Measurements from ENCODE around the gene DNALI1.
"Not testable (repeated sequence)": the region's sequence is repeated elsewhere in the genome, so short reads cannot be mapped to it uniquely, and the experiment has no call there.

DNALI1 gene

DNA sequence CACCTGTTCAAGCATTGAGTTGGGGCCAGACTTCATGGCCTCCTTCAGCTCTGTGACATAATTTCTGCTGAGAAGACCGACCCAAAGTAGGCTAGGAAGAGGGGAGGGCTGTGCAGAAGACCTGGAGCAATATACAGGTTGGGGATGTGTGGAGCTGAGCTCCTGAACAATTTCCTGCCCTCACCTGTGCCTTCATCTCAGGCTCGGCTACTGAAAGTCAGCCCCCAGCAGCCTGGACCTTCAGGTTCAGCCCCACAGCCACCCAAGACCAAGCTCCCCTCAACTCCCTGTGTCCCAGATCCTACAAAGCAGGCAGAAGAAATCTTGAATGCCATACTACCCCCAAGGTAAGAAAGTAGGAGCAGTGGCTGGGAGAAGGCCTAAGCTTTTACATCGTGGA is 662 bp downstream of the DNALI1 start:
- no peak for DNase-seq

DNA sequence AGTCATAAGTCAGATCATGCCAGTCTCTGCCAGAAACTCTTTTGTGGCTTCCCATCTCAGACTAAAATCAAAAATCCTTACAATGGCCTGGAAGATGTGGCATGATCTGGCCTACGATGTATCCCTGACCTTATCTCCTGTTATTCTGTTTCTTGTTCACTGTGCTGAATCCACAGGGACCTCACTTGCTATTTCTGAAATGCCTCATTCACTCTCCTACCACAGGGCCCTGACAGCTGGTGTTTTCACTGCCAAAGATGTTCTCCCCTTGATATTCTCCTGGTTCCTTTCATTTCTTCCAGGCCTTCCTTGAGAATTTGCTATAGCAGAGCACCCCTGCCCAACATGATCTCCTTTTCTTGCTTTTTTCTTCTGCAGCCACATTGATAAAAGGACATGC is 1.7 kb downstream of the DNALI1 start:
- DNase-seq, result no peak

DNA sequence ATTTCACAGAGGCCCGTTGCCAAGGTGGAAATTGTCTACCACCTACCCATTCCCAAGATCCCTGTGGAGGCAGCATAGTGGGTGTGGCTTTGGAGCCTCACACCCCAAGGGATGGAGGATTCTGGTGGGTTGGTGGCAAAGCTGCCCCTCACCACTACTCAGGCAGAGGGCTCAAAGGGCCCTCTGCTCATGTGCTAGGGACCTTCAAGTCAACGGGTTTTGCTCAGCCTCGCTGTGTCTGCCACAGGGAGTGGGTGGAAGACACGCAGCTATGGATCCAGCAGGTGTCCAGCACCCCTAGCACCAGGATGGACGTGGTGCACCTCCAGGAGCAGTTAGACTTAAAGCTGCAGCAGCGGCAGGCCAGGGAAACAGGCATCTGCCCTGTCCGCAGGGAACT is 2.3 kb downstream of the DNALI1 start:
- no peak for DNase-seq

DNA sequence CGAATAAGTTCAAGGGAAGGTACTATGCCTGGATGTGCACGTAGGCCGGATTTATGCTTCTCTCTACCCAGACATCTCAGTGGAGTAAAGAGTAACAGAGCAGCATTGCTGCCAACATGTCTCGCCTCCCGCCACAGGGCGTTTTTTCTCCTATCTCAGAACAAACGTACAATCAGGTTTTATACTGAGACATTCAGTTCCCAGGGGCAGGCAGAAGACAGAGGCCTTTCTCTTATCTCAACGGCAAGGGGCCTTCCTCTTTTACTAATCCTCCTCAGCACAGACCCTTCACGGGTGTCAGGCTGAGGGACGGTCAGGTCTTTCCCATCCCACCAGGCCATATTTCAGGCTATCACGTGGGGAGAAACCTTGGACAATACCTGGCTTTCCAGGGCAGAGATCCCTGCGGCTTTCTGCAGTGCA is 3.2 kb downstream of the DNALI1 start:
- not testable (repeated sequence) for DNase-seq

DNA sequence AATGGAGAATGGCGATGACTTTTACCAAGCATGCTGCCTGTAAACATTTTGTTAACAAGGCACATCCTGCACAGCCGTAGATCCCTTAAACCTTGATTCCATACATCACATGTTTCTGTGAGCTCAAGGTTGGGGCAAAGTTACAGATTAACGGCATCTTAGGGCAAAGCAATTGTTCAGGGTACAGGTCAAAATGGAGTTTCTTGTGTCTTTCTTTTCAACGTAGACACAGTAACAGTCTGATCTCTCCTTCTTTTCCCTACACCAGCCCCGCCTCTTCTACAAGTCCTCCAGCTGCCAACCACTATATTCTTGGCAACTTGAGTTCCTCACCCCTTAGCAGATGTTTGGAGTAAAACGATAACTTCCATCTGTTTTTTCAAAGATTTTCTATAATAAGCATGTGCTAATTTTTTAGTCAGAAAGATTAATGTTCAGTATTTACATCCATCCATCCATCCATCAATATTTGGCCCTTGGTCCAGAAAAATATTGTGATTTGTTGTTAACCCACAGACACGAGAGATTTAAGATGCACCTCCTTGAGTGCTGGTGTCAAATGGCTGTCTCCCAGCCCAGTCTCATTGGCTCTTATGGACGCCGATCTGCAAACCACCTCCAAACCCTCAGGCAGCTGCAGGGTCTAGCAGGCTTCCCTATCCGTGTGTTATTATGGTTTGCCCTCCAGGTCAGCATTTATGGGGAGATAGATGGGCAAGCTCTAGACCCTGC is 3.8 kb downstream of the DNALI1 start:
- DNase-seq, result no peak

DNA sequence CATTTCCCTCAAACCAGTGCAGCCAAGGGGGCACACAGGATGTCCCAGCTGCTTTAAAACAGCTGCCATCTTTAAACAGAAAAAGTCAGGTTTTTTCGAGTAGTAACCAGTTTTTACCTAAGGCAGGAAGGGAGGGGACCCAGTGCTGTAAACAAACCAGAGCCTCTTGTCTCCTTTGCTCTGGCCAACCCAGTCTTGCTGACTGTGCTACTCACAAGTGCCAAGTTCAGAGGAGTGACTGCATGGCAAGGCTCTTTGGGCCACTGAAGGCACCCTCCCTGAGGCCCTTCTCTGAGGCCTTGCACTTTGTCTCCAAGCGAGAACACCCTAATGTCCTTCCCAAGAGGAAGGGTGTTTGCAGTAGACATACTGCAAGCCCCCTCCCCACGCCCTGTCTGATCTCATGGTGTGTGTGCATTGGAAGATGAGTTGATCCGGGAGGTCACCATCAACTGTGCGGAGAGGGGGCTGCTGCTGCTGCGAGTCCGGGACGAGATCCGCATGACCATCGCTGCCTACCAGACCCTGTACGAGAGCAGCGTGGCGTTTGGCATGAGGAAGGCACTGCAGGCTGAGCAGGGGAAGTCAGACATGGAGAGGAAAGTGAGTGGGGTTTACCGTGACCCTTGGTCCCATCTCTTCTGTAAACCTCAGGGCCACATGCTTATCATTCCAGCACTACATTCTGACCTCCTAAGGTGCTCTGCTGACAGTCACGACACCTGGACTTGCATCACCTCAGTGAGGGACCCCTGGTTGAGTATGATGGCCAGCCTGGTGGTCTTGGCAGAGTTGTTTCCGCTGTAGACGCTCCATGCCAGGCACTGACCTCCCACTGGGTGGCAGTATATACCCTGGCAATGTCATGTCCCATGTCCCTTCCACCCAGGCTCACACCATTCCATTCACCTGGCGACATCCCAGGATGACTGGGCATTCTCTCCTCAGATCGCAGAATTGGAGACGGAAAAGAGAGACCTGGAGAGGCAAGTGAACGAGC is 4.7 kb downstream of the DNALI1 start:
- DNase-seq, result no peak

DNA sequence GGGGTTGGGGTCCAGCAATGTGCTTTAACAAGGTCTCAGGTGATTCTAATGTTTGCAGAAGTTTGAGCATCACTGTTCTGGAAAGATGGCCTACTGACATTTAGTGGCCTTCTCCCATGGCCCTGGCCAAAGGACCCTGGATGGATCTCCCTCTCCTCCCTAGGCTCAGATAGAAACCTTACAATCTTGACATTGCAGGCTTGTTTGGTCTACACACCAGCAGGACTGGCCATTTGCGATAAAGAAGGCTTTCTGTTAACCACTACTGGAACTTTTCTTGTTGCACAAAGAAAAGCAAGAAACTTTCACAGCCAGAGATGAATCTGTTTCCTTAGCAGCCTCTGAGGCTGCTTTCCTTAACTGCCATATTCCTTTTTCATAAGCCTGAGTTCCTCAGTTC is 6.2 kb downstream of the DNALI1 start:
- no peak for DNase-seq

DNA sequence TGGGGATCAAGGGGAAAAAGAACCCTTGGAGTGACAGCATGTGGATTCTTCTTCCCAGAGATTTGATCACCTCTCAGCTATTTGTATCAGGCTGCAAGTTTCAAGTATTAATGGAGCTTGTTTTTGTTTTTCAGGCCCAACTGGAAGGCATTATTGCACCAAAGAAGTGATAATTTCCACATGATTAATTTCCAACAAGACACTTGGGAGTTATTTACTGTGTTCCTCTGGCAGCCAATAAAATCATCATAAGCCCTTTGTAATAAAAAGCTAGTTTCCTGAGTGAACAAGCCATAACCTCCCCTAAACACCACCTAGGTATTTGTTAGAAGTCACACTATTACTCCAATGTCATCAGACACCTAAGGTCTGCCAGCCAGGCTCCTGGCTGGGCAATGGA is 8.2 kb downstream of the DNALI1 start:
- DNase-seq, result no peak

DNA sequence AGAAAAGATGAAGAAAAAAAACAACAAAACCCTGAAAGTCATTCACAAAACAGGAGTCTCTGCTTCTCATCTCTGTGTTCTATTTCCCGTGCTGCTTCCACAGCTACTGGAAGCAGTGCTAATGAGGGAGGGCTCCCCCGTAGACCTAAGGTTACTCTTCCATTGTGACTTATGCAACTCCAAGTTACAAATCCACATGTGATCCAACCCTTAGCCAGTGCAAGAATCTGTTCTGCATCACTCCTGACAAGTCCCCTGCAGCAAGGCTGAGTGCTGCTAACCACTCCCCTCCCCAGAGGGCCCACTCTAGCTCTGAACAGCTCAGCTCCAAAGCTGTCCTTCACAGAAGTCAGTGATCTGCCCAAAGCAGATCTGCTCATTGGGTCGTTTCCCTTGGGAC is 10.3 kb downstream of the DNALI1 start:
- no peak for DNase-seq

DNA sequence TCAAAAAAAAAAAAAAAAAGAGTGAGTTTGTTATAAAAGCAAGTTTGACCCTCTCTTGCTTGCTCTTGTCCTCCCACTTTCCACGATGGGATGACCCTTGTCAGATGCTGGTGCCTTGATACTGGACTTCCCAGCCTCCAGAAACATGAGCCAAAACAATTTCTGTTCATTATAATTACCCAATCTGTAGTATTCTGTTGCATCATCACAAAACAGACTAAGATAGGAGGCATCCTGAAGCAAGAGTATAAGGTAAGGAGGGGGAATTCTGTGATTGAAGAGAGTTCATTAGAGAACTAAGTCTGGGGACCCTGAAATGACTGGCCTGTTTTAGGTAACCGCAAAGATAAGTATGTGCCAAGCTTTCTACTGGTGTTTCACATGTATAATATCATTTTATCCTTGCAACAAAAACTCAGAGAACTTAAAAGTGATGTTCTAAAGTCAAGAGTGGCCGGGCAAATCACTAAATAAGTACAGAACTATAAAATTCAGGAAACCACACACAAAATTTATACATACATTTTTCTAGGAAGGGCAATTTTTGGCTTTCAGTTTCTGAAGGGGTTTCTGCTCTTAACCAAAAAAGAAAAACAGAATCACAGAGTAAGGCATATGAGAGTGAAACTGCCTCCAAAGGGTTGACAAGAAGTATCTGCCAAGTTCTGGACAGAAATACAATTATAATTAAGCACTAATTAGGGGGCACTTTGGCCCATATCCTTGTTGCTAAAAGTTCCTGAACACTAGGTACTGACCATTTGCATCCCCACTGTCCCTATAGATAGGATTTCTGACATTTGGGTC is 14.0 kb downstream of the DNALI1 start:
- DNase-seq, result no peak

DNA sequence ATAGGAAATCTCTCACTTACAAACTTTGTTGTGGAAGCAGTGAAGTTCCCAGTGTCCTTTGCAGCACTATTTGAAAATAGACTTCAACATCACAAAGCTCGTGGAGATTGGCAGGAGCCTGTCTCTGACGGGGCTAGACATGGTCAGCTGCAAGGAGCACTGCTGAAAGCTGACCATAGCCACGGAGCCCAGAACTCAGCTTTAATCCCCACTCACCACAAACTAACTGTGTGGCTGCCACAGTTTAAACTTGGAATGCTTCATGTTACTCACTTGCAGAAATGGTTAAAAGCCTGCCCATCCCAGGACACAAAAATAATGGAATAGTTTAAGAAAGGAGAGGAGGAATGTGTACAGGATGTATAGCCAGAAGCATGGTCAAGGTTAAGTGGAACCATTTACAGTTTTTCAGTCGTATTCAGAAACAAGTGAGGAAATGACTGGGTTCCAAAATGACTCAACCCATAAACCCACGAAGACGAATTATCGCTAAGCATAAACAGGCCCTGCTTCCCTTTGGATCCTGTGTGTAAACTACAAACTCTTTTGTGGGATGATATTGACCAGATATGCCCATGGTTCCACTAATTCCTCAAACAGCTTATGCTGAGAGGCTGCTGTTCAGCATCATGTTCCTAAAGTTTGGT is 18.2 kb downstream of the DNALI1 start:
- no peak for DNase-seq

DNA sequence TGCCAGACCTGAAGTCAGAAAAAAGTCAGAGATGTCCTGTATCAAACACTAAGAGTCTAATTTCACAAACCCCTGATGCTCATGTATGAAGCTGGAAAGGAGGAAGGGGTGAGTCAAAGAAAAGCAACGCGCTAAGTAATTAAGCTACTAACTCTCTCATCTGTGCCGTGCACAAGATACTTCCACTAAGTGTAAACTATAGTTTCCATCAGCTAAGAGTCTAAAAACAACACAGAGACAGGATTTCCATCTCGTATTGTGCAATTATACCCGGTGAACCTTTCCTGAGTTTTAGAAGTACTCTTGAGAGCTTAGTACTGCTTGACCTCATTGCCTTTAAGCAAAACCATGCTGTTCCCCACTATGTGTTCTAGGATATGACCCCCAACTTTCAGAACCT is 19.0 kb downstream of the DNALI1 start:
- DNase-seq, result no peak

DNA sequence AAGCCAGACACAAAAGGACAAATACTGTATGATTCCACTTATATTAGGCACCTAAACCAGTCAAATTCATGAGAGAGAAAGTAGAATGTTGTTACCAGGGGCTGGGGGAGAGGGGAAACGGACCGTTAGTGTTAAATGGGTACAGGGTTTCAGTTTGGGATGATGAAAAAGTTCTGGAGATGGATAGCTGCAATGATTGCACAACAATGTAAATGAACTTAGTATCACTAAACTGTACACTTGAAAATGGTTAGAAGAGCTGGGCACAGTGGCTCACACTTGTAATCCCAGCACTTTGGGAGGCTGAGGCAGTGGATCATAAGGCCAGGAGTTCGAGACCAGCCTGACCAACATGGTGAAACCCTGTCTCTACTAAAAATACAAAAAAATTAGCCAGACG is 27.8 kb downstream of the DNALI1 start:
- DNase-seq, result not testable (repeated sequence)

DNA sequence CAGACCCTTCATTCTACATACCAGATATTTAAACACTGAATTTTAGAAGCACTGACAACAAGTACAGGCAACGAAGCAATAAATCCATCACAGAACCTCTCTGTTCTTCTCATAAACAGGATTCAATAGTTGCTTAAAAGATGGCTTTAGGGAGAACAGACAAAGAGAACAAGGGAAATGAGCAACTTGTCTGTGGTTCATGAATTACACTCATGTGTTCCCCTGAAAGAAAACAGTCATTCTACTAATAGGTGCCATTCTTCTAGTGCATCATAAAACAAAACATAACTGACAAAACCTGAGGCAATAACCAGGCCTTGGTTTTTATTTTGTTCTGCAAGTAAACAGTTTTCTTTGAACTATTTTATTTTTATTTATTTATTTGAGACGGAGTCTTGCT is 32.2 kb downstream of the DNALI1 start:
- no peak for DNase-seq

DNA sequence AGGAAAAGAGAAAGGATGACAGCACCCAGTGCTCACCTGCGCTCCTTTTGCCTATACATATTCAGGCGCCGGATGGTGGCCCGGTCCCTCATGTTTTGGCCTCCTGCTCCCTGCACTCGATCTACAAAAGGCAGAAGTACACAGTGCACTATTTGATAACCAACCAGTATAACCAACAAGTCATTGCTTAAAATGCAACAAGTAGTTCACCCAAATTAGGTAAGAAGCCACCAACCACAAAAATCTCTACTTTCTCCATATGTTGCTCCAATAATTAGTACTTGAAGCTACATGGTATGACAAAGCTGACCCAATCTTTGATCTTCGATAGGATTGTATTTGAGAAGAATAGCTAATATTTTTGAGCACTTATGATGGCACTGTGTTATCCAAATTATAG is 37.0 kb downstream of the DNALI1 start:
- no peak for DNase-seq

DNA sequence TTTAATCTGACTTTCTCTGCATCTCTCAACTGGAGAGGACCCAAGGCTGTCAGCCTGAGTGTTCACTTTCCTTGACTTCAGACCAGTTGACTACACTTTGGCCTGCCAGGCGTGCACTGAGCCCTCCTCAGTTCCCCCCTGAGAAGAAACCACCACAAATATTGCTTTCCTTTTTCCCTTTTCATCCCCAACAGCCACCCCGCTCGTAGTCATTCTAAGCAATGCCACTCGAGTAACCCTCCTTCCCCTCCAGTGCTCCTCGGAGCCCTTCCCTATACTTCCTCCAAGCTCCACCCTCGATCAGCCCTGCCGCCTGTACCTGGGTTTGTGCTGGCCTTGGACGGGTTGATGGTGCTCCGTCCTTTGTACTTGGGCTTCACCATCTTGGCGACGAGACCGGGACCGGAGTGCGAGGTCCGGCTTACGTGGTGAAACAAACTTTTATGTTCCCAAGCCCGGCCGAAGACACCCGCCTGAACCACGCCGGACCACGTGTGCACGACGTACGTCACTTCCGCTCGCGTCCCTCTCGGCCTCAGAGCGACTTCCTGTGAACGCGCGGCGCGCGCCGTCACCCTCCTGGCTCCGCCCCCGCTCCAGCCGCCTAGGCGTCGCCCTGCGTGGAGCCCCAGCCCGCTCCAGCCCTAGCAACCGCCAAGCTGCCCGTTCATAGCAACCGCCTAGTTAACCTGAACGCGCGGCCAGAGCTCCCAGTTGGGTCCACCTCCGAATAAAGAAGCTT is 38.9 kb downstream of the DNALI1 start, which contains the start of gene GNL2:
Gene GNL2, minus strand, starts transcription at position 498 of the 742 bp plus-strand sequence. Its CDS starts 115 bp downstream, at position 383.
- DNase-seq, result peak; percentile 71

DNA sequence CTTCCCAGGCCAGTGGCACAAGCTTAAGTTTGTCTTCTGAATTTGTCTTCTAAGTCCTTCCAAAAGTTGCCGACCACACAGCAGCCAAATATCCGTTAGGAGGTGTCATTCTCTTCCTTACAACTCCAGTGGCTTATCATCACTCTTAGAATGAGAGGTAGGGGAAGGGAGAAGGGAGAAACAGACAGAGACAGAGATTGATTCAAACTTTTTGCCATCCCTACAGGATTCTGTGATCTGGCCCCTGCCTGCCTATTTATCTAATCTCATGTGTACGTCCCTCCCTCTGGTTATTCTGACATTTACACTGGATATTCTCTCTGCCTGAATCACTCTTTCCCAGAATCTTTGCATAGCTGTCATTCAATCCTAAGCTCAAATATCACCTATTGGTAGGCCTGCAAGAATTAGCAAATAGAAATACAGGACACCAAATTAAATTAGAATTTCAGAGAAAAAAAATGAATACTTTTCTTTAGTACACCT is 39.5 kb downstream of the DNALI1 start:
- DNase-seq, result no peak

DNA sequence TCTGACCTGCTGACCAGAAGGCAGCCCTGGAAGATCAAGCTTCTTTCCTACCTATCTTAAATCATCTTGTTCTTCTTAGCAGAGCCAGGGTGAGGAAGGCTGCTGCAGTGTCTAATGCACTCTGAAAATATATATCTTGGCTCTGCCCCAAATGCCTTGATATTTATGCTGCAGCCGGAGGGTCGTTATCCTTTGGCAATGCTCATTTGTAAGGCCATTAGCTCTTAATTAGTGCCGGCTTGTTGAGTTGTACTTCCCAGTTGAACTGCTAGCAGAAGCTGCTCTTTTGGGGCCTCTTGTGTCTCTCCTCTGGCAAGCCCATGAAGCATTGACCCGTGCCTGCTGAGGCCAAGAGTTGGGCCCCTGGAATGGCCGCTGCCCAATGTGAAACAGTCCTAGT is 43.2 kb downstream of the DNALI1 start:
- no peak for DNase-seq

DNA sequence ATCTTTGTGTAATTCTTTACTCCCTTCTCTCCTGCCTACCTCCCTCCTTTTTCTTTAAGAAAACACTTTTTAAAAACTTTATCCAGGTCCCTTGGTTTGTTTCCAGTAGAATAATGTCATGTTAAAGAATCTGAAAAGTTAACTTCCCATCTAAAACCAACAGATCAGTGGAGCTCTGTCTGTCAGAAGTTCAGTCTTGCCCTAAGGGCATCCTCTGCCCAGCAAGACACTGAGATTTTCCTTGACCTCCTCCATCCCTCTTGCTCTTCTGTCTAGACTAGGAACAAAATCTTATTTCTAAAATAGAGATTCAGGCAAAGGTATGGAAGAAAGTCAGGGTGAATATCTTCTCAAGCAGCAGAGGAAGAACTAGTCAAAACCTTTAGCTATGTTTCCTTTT is 44.7 kb downstream of the DNALI1 start:
- DNase-seq, result no peak

DNA sequence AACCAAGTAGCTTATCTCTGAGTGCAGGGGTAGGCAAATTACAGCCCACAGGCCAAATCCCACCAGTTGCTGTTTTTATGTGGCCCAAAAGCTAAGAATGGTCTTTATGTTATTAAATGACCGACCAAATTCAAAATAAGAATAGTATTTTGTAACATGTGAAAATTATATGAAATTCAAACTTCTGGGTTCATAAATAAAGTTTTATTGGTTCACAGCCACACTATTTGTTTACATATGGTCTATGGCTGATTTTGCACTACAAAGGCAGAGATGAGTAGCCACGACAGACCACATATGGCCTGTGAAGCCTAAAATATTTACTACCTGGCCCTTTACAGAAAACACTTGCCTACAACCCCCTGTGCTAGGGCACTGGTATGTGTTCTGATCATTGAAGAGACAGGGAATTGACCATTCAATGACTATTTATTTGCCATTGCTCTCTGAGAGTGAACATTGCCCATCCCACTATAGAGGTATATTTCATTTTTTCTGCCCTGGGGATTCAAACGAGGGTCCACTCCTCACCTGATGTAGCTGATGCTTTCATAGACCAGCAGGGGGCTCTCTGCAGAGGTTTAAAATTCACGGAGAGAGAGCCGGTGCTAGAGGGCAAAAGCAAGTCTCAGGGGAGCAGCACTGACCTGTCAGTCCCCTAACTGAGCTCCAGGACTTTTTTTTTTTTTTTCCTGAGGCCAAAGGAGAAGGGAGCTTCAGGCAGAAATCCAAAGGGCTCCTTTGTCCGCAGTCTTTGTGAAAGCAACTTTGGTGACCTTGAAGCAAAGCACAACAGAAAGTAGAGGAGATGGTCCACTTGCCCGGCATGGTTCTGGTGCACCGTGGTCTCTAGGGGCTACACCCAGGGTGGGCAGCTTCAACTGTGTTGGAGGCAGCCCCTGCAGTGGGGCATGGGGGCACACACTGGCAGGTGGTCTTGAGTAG is 46.3 kb downstream of the DNALI1 start:
- DNase-seq, result no peak
